K562 (cell line): ENCODE results near the gene TOM1L2. TPM values are rescaled to one million over a fixed set of nuclear protein-coding genes. Genes with fewer than 3 reads are reported as not detected.

Experiments used
- ATAC-seq: fragments of 200-7000 bp; cut with Tn5 transposase; 3 replicates; pipeline ENCODE4 v1.9.1; 2020; ENCODE audit warnings: moderate library complexity
- BruUV-seq: library from RNA; stranded (reverse); fragments of 400-500 nt; replicated peaks from 2 replicates; lab custom pipeline; 2021; lab: Mats Ljungman, UMichigan
- CTCF ChIA-PET: fragments of 300-600 bp; formaldehyde crosslinking; extraction: SDS; loops from one replicate; lab custom pipeline; 2021; ENCODE audit warnings: low intra/inter-chr PET ratio; lab: Yijun Ruan, JAX
- POLR2A ChIA-PET: fragments of 300-600, 350-650 bp; sonication (Branson Sonifier 250); formaldehyde crosslinking; extraction: SDS; loops from one replicate; lab custom pipeline; 2021; ENCODE audit warnings: antibody characterized with exemption, inconsistent platforms; lab: Yijun Ruan, JAX
- DNase-seq, 4 experiments: peaks; one replicate each; pipeline versions ENCODE4 v3.0.0 to v3.0.0-alpha.2; 2011 to 2018; ENCODE audit warnings: low spot score in 3 of 4, mixed read lengths in 3 of 4; ENCODE audit errors: extremely low read depth in 1 of 4
- FAIRE-seq: peaks from 2 replicates; lab custom pipeline; 2011; peaks lifted over from hg19 to GRCh38; lab: Jason Lieb, UNC
- H2AFZ ChIP-seq: 2 replicates; pipeline ENCODE4 v1.6.0; 2011; ENCODE audit warnings: low read depth, low read length, control low read depth, inconsistent platforms
- H3K27ac ChIP-seq: fragments of 200-600 bp; 3 replicates; pipeline ENCODE4 v1.8.0; 2011; ENCODE audit warnings: low read depth, mild to moderate bottlenecking, control low read depth, inconsistent platforms, low read length, moderate library complexity, mixed read lengths; ENCODE audit errors: extremely low read depth
- H3K27me3 ChIP-seq, 2 experiments: fragments of 300-600 bp in 1 of 2; 2 replicates in 1 of 2; 3 replicates in 1 of 2; pipeline versions ENCODE4 v1.6.0 to v1.8.0; 2011; ENCODE audit warnings: inconsistent platforms in 2 of 2, low read length in 2 of 2, mild to moderate bottlenecking in 1 of 2, mixed read lengths in 1 of 2, moderate library complexity in 1 of 2; ENCODE audit not compliant: control insufficient read depth in 2 of 2, insufficient read depth in 2 of 2
- H3K36me3 ChIP-seq: fragments of 300-600 bp; 3 replicates; pipeline ENCODE4 v1.8.0; 2011; ENCODE audit warnings: mild to moderate bottlenecking, low read length, inconsistent platforms; ENCODE audit not compliant: control insufficient read depth, insufficient read depth
- H3K4me1 ChIP-seq, 2 experiments: fragments of 200-600 bp in 1 of 2; replicated peaks in 1 of 2; 2 replicates in 1 of 2; 3 replicates in 1 of 2; pipeline versions ENCODE4 v1.5.1 to v1.8.0; 2011; ENCODE audit warnings: inconsistent platforms in 2 of 2, low read length in 2 of 2, mild to moderate bottlenecking in 1 of 2, mixed read lengths in 1 of 2, moderate library complexity in 1 of 2; ENCODE audit not compliant: control insufficient read depth in 2 of 2, insufficient read depth in 2 of 2
- H3K4me2 ChIP-seq: 2 replicates; pipeline ENCODE4 v1.6.1; 2011; ENCODE audit warnings: low read length, control low read depth, inconsistent platforms, mixed read lengths; ENCODE audit not compliant: insufficient read depth
- H3K4me3 ChIP-seq: fragments of 200-600 bp; sonication (generic), shearing (Covaris generic); 2 replicates; pipeline ENCODE4 v1.5.1; 2016; ENCODE audit warnings: control low read depth, inconsistent platforms
- H3K79me2 ChIP-seq: fragments of 200-600 bp; 3 replicates; pipeline ENCODE4 v1.8.0; 2011; ENCODE audit warnings: low read length, inconsistent platforms; ENCODE audit not compliant: control insufficient read depth, insufficient read depth
- H3K9ac ChIP-seq, 2 experiments: 2 replicates each; pipeline versions ENCODE4 v1.6.0 to v1.6.1; 2011; ENCODE audit warnings: low read depth in 2 of 2, low read length in 2 of 2, control low read depth in 1 of 2, inconsistent platforms in 1 of 2, mild to moderate bottlenecking in 1 of 2, mixed read lengths in 1 of 2; ENCODE audit not compliant: insufficient read depth in 1 of 2
- H3K9me1 ChIP-seq: one replicate; pipeline ENCODE4 v1.6.0; 2011; ENCODE audit warnings: inconsistent platforms, mild to moderate bottlenecking, low read length, moderate library complexity; ENCODE audit not compliant: control insufficient read depth, insufficient read depth
- H3K9me3 ChIP-seq: replicated peaks from 2 replicates; pipeline ENCODE4 v1.5.1; 2011; ENCODE audit warnings: low read depth, low read length, inconsistent platforms; ENCODE audit not compliant: control insufficient read depth, insufficient read depth
- H4K20me1 ChIP-seq: replicated peaks from 2 replicates; pipeline ENCODE4 v1.6.1; 2011; ENCODE audit warnings: low read length, inconsistent platforms, mixed read lengths; ENCODE audit not compliant: control insufficient read depth, insufficient read depth
- BDP1 ChIP-seq: IDR thresholded peaks from 3 replicates; pipeline ENCODE4 v1.6.1; 2011; ENCODE audit not compliant: insufficient read length, insufficient read depth
- NR2C2 ChIP-seq, 2 experiments: fragments of 200-800 bp in 1 of 2; sonication (Bioruptor generic) in 1 of 2; sonication (generic) in 1 of 2; formaldehyde crosslinking in 1 of 2; IDR thresholded peaks; 2 replicates each; pipeline versions ENCODE4 v1.6.1 to v1.8.0; 2016 to 2022; ENCODE audit warnings: mild to moderate bottlenecking in 1 of 2, missing compliant biosample characterization in 1 of 2, missing genetic modification characterization in 1 of 2, missing genetic modification reagents in 1 of 2
- SMARCE1 ChIP-seq: fragments of 450-650 bp; IDR thresholded peaks from 2 replicates; pipeline ENCODE4 v1.7.1; 2016; ENCODE audit warnings: mild to moderate bottlenecking
- ZNF3 ChIP-seq: fragments of 250-450 bp; sonication (Bioruptor Pico); IDR thresholded peaks from 2 replicates; pipeline ENCODE4 v1.5.0; 2021; ENCODE audit warnings: mild to moderate bottlenecking, moderate library complexity
- WGBS: fragments of 100-300 bp; shearing (Covaris generic); methylation state at CpG from one replicate; pipeline ENCODE4 v1.1.6; 2016; ENCODE audit warnings: low coverage, mixed read lengths; ENCODE audit not compliant: insufficient coverage; ENCODE audit errors: missing lambda C conversion rate; 5-methylcytosine and 5-hydroxymethylcytosine counted together
- in situ Hi-C: fragments of 300-500 bp; cut with MboI; formaldehyde crosslinking; loops from 4 replicates; pipeline ENCODE4 v1.15.0; 2018; ENCODE audit warnings: inconsistent platforms, mixed read lengths
- intact Hi-C: fragments of 100-400 bp; cut with micrococcal nuclease; formaldehyde crosslinking; loops from 2 replicates; pipeline ENCODE4 v1.14.2; 2022
- polyA plus RNA-seq, 8 experiments: library from polyadenylated mRNA; depleted of rRNA in 4 of 8; stranded (reverse) in 5 of 8; unstranded in 3 of 8; fragments of >200 nt; fragmentation: Nextera tagmentation in 2 of 8; fragmentation: Illumina TruSeq in 1 of 8; extraction: Ambion mirVana in 2 of 8; extraction: Trizol in 1 of 8; gene quantifications; 2 replicates each; pipeline versions ENCODE4 v1.2.1 to v1.2.3, GENCODE V29; 2011 to 2014; ENCODE audit warnings: inconsistent platforms in 1 of 8, missing spikeins in 1 of 8
- total RNA-seq, 7 experiments: library from RNA; depleted of rRNA in 6 of 7; stranded (reverse); fragments of >200 nt in 6 of 7; fragmentation: Illumina TruSeq in 2 of 7; extraction: Trizol in 2 of 7; gene quantifications; 2 replicates each; pipeline versions ENCODE4 v1.2.1 to v1.2.3, GENCODE V29; 2011 to 2021; ENCODE audit warnings: low replicate concordance in 1 of 7
- TF ChIP-seq, protein P1 (sequence below), 3 experiments: IDR thresholded peaks in 2 of 3; conservative IDR thresholded peaks in 1 of 3; 2 replicates each; pipeline ENCODE4 v1.5.1; 2011 to 2012; ENCODE audit warnings: low read length in 3 of 3, mild to moderate bottlenecking in 3 of 3, control low read depth in 2 of 3, improper control_type of control experiment in 1 of 3, inconsistent platforms in 1 of 3, low read depth in 1 of 3, mixed read lengths in 1 of 3, moderate library complexity in 1 of 3; ENCODE audit not compliant: insufficient read depth in 2 of 3

TOM1L2 gene
- total and polyA plus RNA-seq, 9 of the 15 experiments (the other 6 are each of a cell fraction or from before 2014, with no cell fraction given) = 0.07 to 6.0 (median 2.5) TPM

DNA sequence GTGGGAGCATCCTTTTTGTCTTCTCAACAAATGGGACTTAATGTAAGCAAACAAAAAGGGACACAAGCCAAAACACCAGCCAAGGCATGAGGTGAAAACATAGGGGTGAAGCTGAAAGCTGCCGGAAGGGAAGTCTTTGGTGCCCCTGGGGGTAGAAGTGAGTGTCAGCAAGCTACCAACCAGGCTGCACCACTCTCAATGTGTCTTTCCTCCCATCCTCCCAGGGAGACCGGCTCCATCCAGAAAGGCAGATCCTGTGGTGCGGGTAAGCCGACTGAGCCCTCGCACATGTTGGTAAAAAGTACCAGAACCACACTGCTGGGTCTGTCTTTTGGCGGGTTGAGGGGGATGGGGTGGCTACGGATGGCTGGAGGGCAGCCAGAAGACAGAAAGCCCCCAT lies 83.4 kb downstream of the TOM1L2 start:
- H3K4me1 ChIP-seq = peaks cover 0 to 7% of the 10 kb centered on the region in 2 experiments; a peak in 2 of 5 replicates
- no peak for DNase-seq
- TF ChIP-seq ZNF3 (no peak), SMARCE1 (no peak), BDP1 (no peak), NR2C2 (CRISPR knock-in tag; IDR thresholded peaks at IDR 0.05) (no peak), NR2C2 (tag; IDR thresholded peaks at IDR 0.05) (no peak)
- TF ChIP-seq, protein P1, sequence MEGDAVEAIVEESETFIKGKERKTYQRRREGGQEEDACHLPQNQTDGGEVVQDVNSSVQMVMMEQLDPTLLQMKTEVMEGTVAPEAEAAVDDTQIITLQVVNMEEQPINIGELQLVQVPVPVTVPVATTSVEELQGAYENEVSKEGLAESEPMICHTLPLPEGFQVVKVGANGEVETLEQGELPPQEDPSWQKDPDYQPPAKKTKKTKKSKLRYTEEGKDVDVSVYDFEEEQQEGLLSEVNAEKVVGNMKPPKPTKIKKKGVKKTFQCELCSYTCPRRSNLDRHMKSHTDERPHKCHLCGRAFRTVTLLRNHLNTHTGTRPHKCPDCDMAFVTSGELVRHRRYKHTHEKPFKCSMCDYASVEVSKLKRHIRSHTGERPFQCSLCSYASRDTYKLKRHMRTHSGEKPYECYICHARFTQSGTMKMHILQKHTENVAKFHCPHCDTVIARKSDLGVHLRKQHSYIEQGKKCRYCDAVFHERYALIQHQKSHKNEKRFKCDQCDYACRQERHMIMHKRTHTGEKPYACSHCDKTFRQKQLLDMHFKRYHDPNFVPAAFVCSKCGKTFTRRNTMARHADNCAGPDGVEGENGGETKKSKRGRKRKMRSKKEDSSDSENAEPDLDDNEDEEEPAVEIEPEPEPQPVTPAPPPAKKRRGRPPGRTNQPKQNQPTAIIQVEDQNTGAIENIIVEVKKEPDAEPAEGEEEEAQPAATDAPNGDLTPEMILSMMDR (IDR thresholded peaks at IDR 0.05 in 2 of 3, conservative IDR thresholded peaks at IDR 0.05 in 1 of 3; ENCODE audit: insufficient read depth in 2 of 3, low read depth in 1 of 3, low read length in 3 of 3) = peak in 1 of 3 experiments; percentile 11; a peak in 1 of 6 replicates
- TF ChIP-seq, all 486 proteins: peak for 1
- no TSS peak for BruUV-seq
- Histone ChIP-seq H3K27ac (no peak overlapping the region), H3K4me2 (no peak overlapping the region), H3K36me3 (no peaks in the 10 kb centered on the region), H3K9me3 (no peaks in the 10 kb centered on the region), H3K9ac (no peak overlapping the region), H3K79me2 (no peaks in the 10 kb centered on the region), H3K4me3 (no peak overlapping the region), H4K20me1 (no peaks in the 10 kb centered on the region), H3K27me3 (no peaks in the 10 kb centered on the region), H2AFZ (no peak overlapping the region), H3K9me1 (no peaks in the 10 kb centered on the region)
- FAIRE-seq (no peak), ATAC-seq (no peak)
- ChIA-PET POLR2A (no interaction called here), CTCF (interaction anchor here (0.6 kb wide), 1 partner anchor 202 kb away, joined by 3 read pairs; no protein-coding TSS in a partner anchor)
- intact Hi-C loops = no loop called here
- in situ Hi-C loops = no loop called here
- 30% methylated on average over 7 of the region's 7 CpGs for WGBS
